HG02981 (cell line): ENCODE data around the gene P2RY8.
"Not testable (repeated sequence)": the region's sequence is repeated elsewhere in the genome, so short reads cannot be mapped to it uniquely, and the experiment has no call there.

Source experiments
- ATAC-seq: cut with Tn5 transposase; IDR thresholded peaks from one replicate; pipeline ENCODE4 v1.9.1; 2021; ENCODE audit warnings: mild to moderate bottlenecking, moderate library complexity; ENCODE audit not compliant: unreplicated experiment

The P2RY8 gene

GRCh38 chrX:1522905-1523304 lies 14.1 kb downstream of the P2RY8 start:
- ATAC-seq = not testable (repeated sequence)

GRCh38 chrX:1521459-1521956 lies 15.5 kb downstream of the P2RY8 start:
- ATAC-seq = peak; percentile 86

- no peak for ATAC-seq
Measured at GRCh38 chrX:1520350-1520749, 16.6 kb downstream of the P2RY8 start.

- ATAC-seq = no peak
Measured at GRCh38 chrX:1519022-1519497, 17.9 kb downstream of the P2RY8 start.

- no peak for ATAC-seq
Measured at GRCh38 chrX:1518512-1518911, 18.5 kb downstream of the P2RY8 start.

GRCh38 chrX:1516596-1517104 lies 20.3 kb downstream of the P2RY8 start:
- no peak for ATAC-seq

- no peak for ATAC-seq
Measured at GRCh38 chrX:1511829-1512228, 25.2 kb downstream of the P2RY8 start.

- ATAC-seq = no peak
Measured at GRCh38 chrX:1511150-1511549, 25.8 kb downstream of the P2RY8 start.

GRCh38 chrX:1507511-1508463 lies 29.2 kb downstream of the P2RY8 start:
- peak; percentile 75 for ATAC-seq

- ATAC-seq = no peak
Measured at GRCh38 chrX:1506916-1507315, 30.1 kb downstream of the P2RY8 start.

GRCh38 chrX:1502853-1503252 lies 34.1 kb downstream of the P2RY8 start:
- no peak for ATAC-seq

- ATAC-seq = peak; percentile 55
Measured at GRCh38 chrX:1502241-1502640, 34.7 kb downstream of the P2RY8 start.

GRCh38 chrX:1500701-1501624 lies 36.0 kb downstream of the P2RY8 start:
- ATAC-seq = peak; percentile 60

GRCh38 chrX:1496076-1496475 lies 40.9 kb downstream of the P2RY8 start:
- no peak for ATAC-seq

GRCh38 chrX:1493877-1494510 lies 43.0 kb downstream of the P2RY8 start:
- peak; percentile 51 for ATAC-seq

GRCh38 chrX:1493412-1493811 lies 43.6 kb downstream of the P2RY8 start:
- ATAC-seq = no peak

- no peak for ATAC-seq
Measured at GRCh38 chrX:1492421-1493012, 44.5 kb downstream of the P2RY8 start.

- ATAC-seq = peak; percentile 88
Measured at GRCh38 chrX:1491851-1492349, 45.1 kb downstream of the P2RY8 start.

- ATAC-seq = not testable (repeated sequence)
Measured at GRCh38 chrX:1491248-1491647, 45.7 kb downstream of the P2RY8 start.

- ATAC-seq = not testable (repeated sequence)
Measured at GRCh38 chrX:1490723-1491122, 46.3 kb downstream of the P2RY8 start.
